Stomach (tissue), 9 donors: ENCODE data around the gene THYN1. TPM values are rescaled to one million over a fixed set of nuclear protein-coding genes. Genes with fewer than 3 reads are reported as not detected.

Experiments used
- DNase-seq, 2 donors: peaks; one replicate each; pipeline versions ENCODE4 v3.0.0 to v3.0.0-alpha.2; 2013 to 2019
- H3K27ac ChIP-seq, 5 donors: fragments of 200-600 bp in 4 of 5; sonication (generic) in 4 of 5; one replicate each; pipeline ENCODE4 v1.5.1; 2013 to 2019; ENCODE audit warnings: mild to moderate bottlenecking in 1 of 5, moderate library complexity in 1 of 5
- H3K27me3 ChIP-seq, 3 donors: fragments of 200-600 bp; sonication (generic); one replicate each; pipeline ENCODE4 v1.5.1; 2017 to 2019; ENCODE audit warnings: mixed run types in 1 of 3
- H3K36me3 ChIP-seq, 4 donors: fragments of 200-600 bp; sonication (generic); 1 replicate in 3 of 4; 2 replicates in 1 of 4; pipeline ENCODE4 v1.5.1; 2016 to 2019
- H3K4me1 ChIP-seq, 4 donors: fragments of 200-600 bp; sonication (generic); one replicate each; pipeline ENCODE4 v1.5.1; 2016 to 2019
- H3K4me3 ChIP-seq, 4 donors: fragments of 200-600 bp; sonication (generic) in 3 of 4; one replicate each; pipeline ENCODE4 v1.5.1; 2016 to 2019; ENCODE audit warnings: mild to moderate bottlenecking in 1 of 4
- H3K9me3 ChIP-seq, 4 donors: fragments of 200-600 bp; sonication (generic); one replicate each; pipeline ENCODE4 v1.5.1; 2016 to 2019
- EP300 ChIP-seq: sonication (generic); formaldehyde crosslinking; IDR thresholded peaks from one replicate; pipeline ENCODE4 v1.6.1; 2017; ENCODE audit warnings: antibody characterized with exemption
- POLR2A ChIP-seq, 4 donors: fragments of 450-650 bp; IDR thresholded peaks; one replicate each; pipeline ENCODE4 v1.6.1; 2016; ENCODE audit warnings: antibody characterized with exemption in 4 of 4, control low read depth in 2 of 4, mild to moderate bottlenecking in 1 of 4, moderate library complexity in 1 of 4
- POLR2AphosphoS5 ChIP-seq, 3 donors: sonication (generic); formaldehyde crosslinking; IDR thresholded peaks; one replicate each; pipeline ENCODE4 v1.6.1; 2016; ENCODE audit warnings: antibody characterized with exemption in 3 of 3
- WGBS, 5 donors: extraction: QIAGEN DNeasy Blood & Tissue Kit in 3 of 5; methylation state at CpG; one replicate each; pipeline versions ENCODE4 v1.1.5 to v1.1.7; 2013 to 2018; 5-methylcytosine and 5-hydroxymethylcytosine counted together
- intact Hi-C: fragments of 100-400 bp; cut with DNase I; formaldehyde crosslinking; loops from one replicate; pipeline ENCODE4 v1.15.1; 2023; ENCODE audit warnings: low total_unique reads
- polyA plus RNA-seq, 3 donors: library from polyadenylated mRNA; stranded (reverse); fragments of 200-250 nt; gene quantifications; one replicate each; pipeline ENCODE4 v1.2.3, GENCODE V29; 2013
- total RNA-seq, 5 donors: library from RNA; depleted of rRNA; stranded (reverse); fragments of >200 nt; gene quantifications; one replicate each; pipeline versions ENCODE4 v1.1.0 to v1.2.3, GENCODE V29; 2014 to 2016
- TF ChIP-seq, protein P1 (sequence below), 7 experiments: fragments of 450-650 bp in 4 of 7; fragments of 200-600 bp in 3 of 7; sonication (generic) in 3 of 7; IDR thresholded peaks; one replicate each; pipeline ENCODE4 v1.5.1; 2016 to 2019; ENCODE audit warnings: antibody characterized with exemption in 7 of 7, control low read depth in 2 of 7, mild to moderate bottlenecking in 1 of 7
- donor health status: healthy with polysubstance abuse.
- donor health status: Bipolar disorder and iron deficiency.
- donor health status: healthy.

THYN1 gene
- total and polyA plus RNA-seq, 8 donors, result 4.6 to 62.1 (median 40.0) TPM

DNA sequence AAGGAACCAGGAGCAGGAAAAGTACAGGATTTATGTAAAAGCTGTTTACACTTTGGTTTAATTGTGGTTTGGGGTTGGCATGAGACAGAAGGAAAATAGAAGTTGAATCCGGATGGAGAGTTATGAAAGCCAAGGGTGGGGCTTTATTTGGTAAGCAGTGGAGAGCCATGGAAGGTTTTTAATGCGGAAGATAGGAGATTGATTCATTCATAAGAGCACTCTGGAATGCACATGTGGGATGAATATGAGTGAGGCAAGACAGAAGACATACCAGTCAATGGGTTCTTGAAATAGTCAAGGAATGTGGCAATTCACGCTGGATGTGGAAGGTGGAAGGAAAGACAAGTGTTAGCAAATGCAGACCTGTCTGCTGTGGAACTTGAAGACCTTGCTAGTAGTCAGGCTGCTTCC is 13.7 kb upstream of the THYN1 start:
- TF ChIP-seq, protein P1, sequence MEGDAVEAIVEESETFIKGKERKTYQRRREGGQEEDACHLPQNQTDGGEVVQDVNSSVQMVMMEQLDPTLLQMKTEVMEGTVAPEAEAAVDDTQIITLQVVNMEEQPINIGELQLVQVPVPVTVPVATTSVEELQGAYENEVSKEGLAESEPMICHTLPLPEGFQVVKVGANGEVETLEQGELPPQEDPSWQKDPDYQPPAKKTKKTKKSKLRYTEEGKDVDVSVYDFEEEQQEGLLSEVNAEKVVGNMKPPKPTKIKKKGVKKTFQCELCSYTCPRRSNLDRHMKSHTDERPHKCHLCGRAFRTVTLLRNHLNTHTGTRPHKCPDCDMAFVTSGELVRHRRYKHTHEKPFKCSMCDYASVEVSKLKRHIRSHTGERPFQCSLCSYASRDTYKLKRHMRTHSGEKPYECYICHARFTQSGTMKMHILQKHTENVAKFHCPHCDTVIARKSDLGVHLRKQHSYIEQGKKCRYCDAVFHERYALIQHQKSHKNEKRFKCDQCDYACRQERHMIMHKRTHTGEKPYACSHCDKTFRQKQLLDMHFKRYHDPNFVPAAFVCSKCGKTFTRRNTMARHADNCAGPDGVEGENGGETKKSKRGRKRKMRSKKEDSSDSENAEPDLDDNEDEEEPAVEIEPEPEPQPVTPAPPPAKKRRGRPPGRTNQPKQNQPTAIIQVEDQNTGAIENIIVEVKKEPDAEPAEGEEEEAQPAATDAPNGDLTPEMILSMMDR (IDR thresholded peaks at IDR 0.05), result no peak
- TF ChIP-seq POLR2A (IDR thresholded peaks at IDR 0.05) (no peak), POLR2AphosphoS5 (IDR thresholded peaks at IDR 0.05) (no peak), EP300 (no peak)
- DNase-seq, result no peak
- H3K27ac ChIP-seq, result no peak overlapping the region
- peaks cover 0 to 23% (median 0%) of the 10 kb centered on the region in 3 donors for H3K27me3 ChIP-seq
- intact Hi-C loops, result no loop called here
- WGBS, 5 donors, result 23 to 45% (median 27%) methylated on average over 3 of the region's 3 CpGs
- H3K4me3 ChIP-seq, result no peak overlapping the region
- H3K4me1 ChIP-seq, result peaks cover 0 to 10% (median 4%) of the 10 kb centered on the region in 4 donors
- no peaks in the 10 kb centered on the region for H3K9me3 ChIP-seq
- H3K36me3 ChIP-seq, result peaks cover 13 to 36% (median 34%) of the 10 kb centered on the region in 4 donors

DNA sequence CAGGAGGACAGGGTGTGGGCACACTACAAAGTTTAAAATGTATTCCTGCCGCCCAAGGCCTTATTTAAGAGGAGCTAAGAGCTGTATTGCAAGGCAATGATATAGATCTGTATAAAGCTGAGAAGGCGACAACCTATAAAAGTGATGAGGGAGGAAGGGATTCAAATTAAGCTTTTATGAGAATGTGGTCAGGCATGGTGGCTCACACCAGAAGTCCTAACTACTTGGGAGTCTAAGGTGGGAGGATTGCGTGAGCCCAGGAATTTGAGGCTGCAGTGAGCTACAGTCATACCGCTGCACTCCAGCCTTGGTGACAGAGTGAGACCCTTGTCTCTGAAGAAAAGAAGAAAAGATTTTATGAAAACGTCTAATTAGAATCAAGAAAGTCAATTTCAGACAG is 13.3 kb upstream of the THYN1 start:
- intact Hi-C loops, result no loop called here

DNA sequence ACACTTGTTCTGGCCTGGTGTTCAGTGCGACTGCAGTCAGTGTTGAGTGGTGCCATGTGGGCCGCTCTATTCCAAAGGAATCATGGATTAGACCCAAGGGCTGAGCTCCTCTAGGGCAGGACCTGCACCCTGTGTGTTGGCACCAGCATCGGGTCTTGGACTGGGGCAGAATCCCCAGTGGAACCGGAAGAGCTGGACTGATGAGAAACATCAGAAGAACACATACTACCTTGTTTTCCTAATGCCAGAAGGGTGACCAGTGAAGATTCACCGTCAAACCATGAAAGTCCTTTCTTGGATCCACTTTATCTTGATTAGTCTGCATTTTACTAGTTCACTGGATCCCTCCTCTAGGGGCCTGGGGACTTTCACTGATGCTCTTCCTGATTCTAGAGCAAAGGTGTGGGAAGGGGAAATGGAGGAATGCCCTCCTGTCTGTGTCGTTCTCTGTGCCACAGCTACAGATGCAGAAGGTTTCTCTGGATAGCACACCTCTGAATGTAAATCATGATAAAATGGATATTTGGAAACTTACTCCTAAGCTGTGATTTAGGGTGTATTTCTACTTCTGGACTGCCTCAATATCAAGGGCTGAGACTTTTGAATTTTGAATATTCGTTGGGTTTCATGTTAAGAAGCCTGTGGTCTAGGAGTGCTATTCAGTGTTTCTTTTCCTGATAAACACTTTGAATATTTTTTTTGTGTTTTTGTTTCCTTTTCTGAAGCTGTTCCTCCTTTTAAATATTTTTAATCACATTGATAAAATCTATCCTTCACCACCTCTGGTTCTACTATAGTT is 12.0 kb upstream of the THYN1 start:
- peaks cover 21 to 53% (median 51%) of the 10 kb centered on the region in 4 donors for H3K36me3 ChIP-seq
- TF ChIP-seq, protein P1 (IDR thresholded peaks at IDR 0.05), result no peak
- TF ChIP-seq EP300 (no peak), POLR2AphosphoS5 (IDR thresholded peaks at IDR 0.05) (no peak), POLR2A (IDR thresholded peaks at IDR 0.05) (no peak)
- no peak overlapping the region for H3K27ac ChIP-seq
- H3K27me3 ChIP-seq, result peaks cover 0 to 6% (median 0%) of the 10 kb centered on the region in 3 donors
- DNase-seq, result no peak
- WGBS, 5 donors, result 90 to 95% (median 92%) methylated on average over 7 of the region's 7 CpGs
- H3K4me1 ChIP-seq, result peaks cover 0 to 10% (median 4%) of the 10 kb centered on the region in 4 donors
- no peak overlapping the region for H3K4me3 ChIP-seq
- no peaks in the 10 kb centered on the region for H3K9me3 ChIP-seq
- intact Hi-C loops, result no loop called here

More for the DNA sequence above, 13.3 kb upstream of the THYN1 start:
- Histone ChIP-seq H3K36me3 (peaks cover 17 to 40% (median 38%) of the 10 kb centered on the region in 4 donors), H3K27ac (no peak overlapping the region), H3K4me3 (no peak overlapping the region), H3K27me3 (peaks cover 0 to 19% (median 0%) of the 10 kb centered on the region in 3 donors), H3K4me1 (peaks cover 0 to 10% (median 4%) of the 10 kb centered on the region in 4 donors), H3K9me3 (no peaks in the 10 kb centered on the region)
- TF ChIP-seq POLR2AphosphoS5 (IDR thresholded peaks at IDR 0.05) (no peak), POLR2A (IDR thresholded peaks at IDR 0.05) (no peak), EP300 (no peak)
- TF ChIP-seq, protein P1 (IDR thresholded peaks at IDR 0.05), result no peak
- WGBS, 5 donors, result 77 to 84% (median 81%) methylated on average over 5 of the region's 5 CpGs
- DNase-seq, result no peak

DNA sequence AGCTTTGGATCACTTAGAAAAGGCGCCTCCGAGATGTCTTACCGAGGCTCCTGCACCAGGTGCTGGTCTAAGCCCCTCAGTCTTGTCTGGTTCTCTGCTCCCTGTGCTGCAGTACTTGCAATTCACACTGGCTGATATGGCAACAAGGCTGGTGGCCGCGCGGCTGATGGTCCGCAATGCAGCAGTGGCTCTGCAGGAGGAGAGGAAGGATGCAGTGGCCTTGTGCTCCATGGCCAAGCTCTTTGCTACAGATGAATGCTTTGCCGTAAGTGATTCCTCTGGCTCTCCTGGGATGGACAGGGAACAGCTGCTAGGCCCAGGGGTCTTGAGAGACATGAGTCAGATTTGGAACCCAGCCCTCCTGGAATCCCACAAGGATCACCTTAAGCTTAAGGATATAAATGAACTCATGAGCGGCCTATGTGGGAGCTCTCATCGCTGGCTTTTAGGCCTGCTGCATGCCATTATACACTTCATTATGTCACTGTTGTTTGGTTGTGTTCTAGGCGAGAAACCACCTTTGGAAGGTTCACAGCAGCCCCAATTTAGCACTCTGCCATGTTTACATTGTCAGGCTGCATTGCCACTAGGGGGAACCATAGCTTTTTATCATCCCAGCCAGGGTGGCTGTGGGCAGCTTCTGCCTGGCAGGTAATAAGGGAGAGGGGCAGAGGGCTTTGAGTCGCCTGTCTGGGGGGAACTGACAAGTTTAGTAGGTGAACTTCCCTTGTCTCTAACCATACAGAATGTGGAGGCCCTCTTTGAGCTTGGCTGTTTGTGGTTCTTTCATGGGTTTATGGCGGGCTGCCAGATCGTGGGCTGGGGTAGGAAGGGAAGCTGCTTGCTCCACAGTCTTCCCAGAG is 8.7 kb upstream of the THYN1 start:
- H3K27ac ChIP-seq, result no peak overlapping the region
- H3K27me3 ChIP-seq, result no peaks in the 10 kb centered on the region
- H3K36me3 ChIP-seq, result peaks cover 39 to 86% (median 84%) of the 10 kb centered on the region in 4 donors
- intact Hi-C loops, result no loop called here
- no peaks in the 10 kb centered on the region for H3K9me3 ChIP-seq
- peak in 1 of 2 donors; percentile 39 for DNase-seq
- WGBS, 5 donors, result 85 to 91% (median 89%) methylated on average over 14 of the region's 14 CpGs
- H3K4me3 ChIP-seq, result no peak overlapping the region
- TF ChIP-seq POLR2A (IDR thresholded peaks at IDR 0.05), result no peak
- TF ChIP-seq, protein P1 (IDR thresholded peaks at IDR 0.05), result peak in 4 of 7 experiments; percentile 17 to 39 (median 31)
- H3K4me1 ChIP-seq, result peaks cover 0 to 6% (median 3%) of the 10 kb centered on the region in 4 donors
